HG02759 (cell line): Measurements from ENCODE around the gene ZNF646.
A peak's percentile ranks its signal among the peaks of the same experiment; 100 is the strongest.

Source experiments
- ATAC-seq: cut with Tn5 transposase; IDR thresholded peaks from one replicate; pipeline ENCODE4 v1.9.1; 2021; ENCODE audit warnings: mild to moderate bottlenecking, moderate library complexity; ENCODE audit not compliant: unreplicated experiment

Gene ZNF646

DNA sequence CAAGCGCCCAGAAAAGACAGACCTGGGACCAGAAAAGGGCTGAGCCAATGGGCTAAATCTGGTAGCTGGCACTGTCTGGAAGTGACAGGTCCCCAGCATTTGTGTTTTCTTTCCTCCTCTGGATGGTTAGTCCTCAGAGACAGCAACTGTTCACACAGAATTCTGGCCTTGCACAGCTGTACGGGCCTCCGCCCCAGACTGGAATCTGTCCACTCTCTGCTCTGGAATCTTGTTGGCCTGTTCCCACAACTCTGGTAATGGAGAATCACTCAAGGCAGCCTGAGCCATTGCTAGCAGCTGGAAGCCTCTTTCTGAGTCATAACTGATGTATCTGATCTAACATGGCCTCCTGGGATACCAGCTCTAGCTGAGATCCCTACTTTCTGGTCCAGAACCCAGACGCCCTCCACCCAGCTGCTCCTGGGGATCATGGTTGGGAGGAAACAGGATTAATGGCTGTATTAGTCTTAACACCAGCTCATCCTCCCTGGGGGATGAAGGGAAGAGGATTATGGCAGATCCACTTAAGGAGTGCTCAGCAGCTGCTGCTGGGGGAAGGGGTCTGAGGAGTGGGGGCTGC lies 9.2 kb upstream of the ZNF646 start:
- no peak for ATAC-seq

DNA sequence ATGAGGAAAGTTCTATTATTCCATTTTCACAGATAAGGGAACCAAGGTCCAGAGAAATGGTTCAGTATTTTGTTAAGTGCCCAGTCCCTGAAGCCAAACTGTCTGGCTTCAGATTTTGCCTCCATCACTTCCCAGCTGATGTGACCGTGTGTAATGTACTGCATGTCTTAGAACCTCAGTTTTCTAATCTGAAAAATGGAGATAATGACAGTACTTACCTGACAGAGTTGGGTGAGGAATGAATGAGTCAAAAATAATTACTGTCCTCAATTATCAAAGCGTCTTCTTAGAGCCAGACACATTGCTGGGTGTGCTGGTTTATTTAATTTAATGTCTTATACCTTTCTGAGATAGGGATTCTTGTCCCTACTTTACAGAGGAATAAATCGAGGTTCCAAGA lies 6.9 kb upstream of the ZNF646 start:
- ATAC-seq, result no peak

DNA sequence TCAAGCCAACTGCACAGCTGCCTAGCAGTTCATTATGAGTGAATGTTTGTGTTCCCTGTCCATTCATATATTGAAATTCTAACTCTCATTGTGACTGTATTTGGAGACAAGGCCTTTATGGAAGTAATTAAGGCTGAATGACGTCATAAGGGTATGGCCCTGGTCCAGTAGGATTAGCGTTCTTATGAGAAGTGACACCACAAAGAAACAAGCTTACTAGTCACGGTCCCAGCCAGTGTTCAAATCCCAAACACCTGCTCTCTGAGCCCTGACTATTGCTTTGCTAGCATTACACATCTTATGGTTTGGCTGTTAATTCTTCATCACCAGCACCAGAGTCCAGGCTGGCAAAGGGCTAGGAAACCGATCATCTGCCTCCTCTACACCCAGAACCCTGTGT lies 2.4 kb upstream of the ZNF646 start:
- ATAC-seq, result no peak

DNA sequence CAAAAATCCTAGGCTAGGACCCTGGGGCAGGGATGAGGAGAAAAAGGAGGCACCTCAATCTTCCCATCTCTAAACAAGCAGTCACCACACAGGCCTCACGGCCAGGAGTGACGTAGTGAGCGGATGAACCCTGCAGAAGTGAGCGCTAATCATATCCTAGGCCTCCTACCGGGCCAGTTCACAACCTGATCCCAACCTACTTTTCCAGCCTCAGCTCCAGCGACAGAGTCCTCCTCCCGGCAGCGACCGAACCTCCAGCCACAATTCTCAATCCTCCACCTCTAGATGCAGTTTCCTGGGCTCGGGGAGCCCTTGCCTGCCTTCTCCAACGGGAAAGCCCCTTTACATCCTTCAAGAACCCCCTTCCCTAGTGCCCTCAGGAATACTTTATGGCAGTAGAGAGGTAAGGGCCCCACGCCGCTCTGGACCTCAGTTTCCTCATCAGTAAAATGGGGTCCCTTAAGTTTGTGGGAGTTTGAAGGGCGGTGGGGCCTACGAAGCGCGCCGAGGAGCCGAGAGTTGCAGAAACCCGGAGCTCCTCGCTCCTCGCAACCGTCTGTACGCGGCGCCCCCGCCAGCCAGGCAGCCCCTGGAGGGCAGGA lies 1.6 kb upstream of the ZNF646 start:
- no peak for ATAC-seq

DNA sequence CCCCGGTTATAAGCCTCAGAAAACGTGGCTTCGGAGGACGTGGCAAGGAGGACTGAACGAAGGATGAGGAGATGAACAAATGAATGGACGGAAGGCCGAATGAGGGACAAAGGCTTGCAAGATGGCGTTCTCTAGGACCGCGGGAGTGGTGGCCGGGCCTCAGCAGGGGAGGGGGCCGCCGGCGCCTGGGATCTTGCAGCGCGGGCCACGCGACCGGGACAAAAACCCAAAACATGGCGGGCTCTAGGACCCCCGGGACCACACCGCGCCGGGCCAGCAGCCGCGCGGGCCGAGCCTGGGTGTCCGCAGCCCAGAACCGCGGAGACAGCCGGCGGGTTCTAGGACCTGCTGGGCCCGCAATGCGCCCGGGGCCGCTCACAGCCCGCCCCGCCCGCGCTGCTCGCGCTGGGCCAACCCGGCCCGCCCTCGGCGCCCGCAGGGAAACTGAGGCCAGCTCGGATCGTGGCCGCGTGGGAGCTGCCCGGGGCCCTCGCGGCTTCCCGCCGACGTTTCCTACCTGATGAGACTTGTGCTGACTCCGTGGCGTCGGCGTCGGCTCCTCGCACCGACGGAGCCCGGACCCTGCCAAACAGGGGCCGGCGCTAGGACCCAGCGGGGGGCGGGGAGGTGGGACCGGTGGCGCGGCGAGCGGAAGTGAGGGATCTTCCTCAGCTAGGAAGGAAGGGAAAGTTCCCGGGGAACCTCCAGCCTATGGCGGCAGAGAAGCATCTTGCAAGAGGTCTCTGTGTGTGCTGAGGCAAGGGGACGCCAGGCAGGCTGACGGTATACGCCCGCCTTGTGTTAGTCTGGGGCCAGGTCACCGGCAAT lies 866 bp upstream of the ZNF646 start:
- ATAC-seq, result peak; percentile 60

DNA sequence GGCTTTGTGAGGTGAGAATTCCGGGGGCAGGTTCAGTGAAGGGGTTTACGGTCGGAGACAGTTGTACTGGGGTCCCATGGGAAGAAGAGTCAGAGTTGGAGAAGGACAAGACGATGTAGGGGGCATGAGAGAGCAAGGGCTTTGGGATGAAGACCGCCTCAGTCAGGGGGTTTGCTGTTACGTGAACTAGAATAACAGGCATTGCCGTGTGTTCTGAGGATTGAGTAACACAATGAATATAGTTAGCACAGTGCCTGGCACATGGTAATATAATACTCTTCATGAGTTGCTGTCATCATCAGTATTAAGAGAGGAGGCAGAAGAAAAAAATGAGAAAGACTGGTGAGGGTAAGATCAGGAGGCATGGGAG lies 577 bp downstream of the ZNF646 start:
- ATAC-seq, result no peak

DNA sequence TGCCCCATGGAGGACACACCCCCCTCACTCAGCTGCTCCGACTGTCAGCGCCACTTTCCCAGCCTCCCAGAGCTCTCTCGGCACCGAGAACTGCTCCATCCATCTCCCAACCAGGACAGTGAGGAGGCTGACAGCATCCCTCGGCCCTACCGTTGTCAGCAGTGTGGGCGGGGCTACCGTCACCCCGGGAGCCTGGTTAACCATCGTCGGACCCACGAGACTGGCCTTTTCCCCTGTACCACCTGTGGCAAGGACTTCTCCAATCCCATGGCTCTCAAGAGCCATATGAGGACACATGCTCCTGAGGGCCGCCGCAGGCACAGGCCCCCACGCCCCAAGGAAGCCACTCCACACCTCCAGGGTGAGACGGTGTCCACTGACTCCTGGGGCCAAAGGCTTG lies 2.1 kb downstream of the ZNF646 start:
- ATAC-seq, result no peak

DNA sequence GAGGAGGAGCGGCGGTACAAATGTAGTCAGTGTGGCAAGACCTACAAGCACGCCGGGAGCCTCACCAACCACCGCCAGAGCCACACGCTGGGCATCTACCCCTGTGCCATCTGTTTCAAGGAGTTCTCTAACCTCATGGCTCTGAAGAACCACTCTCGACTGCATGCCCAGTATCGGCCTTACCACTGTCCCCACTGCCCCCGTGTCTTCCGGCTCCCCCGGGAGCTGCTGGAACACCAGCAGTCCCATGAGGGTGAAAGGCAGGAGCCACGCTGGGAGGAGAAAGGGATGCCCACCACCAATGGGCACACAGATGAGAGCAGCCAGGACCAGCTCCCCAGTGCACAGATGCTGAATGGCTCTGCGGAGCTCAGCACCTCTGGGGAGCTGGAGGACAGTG lies 2.8 kb downstream of the ZNF646 start:
- no peak for ATAC-seq

DNA sequence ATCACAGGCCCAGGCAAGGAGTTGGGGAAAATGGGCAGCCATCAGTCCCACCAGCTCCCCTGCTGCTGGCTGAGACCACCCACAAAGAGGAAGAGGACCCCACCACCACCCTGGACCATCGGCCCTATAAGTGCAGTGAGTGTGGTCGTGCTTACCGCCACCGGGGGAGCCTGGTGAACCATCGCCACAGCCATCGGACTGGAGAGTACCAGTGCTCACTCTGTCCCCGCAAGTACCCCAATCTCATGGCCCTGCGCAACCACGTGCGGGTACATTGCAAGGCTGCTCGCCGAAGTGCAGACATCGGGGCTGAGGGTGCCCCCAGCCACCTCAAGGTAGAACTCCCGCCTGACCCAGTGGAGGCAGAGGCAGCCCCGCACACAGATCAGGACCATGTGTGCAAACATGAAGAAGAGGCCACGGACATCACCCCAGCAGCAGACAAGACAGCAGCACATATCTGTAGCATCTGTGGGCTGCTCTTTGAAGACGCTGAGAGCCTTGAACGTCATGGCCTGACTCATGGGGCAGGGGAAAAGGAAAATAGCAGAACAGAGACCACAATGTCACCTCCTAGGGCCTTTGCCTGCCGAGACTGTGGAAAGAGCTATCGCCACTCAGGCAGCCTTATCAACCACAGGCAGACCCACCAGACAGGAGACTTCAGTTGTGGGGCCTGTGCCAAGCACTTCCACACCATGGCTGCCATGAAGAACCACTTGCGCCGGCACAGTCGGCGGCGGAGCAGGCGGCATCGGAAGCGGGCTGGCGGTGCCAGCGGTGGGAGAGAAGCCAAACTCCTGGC lies 3.6 kb downstream of the ZNF646 start:
- no peak for ATAC-seq

DNA sequence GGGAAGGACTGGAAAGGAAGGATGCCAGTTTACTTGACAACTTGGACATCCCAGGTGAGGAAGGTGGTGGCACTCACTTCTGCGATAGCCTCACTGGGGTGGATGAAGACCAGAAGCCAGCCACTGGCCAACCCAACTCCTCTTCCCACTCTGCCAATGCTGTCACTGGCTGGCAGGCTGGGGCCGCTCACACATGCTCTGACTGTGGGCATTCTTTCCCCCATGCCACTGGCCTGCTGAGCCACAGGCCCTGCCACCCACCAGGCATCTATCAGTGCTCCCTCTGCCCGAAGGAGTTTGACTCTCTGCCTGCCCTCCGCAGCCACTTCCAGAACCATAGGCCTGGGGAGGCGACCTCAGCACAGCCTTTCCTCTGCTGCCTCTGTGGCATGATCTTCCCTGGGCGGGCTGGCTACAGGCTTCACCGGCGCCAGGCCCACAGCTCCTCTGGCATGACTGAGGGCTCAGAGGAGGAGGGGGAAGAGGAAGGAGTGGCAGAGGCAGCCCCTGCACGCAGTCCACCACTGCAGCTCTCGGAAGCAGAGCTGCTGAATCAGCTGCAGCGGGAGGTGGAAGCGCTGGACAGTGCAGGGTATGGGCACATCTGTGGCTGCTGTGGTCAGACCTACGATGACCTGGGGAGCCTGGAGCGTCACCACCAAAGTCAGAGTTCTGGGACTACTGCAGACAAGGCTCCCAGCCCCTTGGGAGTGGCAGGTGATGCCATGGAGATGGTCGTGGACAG lies 4.5 kb downstream of the ZNF646 start:
- ATAC-seq, result no peak

DNA sequence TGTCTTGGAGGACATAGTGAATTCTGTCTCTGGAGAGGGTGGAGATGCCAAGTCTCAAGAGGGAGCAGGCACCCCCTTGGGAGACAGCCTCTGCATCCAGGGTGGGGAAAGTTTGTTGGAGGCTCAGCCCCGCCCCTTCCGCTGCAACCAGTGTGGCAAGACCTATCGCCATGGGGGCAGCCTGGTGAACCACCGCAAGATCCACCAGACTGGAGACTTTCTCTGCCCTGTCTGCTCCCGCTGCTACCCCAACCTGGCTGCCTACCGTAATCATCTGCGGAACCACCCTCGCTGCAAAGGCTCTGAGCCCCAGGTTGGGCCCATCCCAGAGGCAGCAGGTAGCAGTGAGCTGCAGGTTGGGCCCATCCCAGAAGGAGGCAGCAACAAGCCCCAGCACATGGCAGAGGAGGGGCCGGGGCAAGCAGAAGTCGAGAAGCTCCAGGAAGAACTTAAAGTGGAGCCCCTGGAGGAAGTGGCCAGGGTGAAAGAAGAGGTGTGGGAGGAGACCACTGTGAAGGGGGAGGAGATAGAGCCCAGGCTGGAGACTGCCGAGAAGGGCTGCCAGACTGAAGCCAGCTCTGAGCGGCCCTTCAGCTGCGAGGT lies 5.2 kb downstream of the ZNF646 start:
- ATAC-seq, result no peak

DNA sequence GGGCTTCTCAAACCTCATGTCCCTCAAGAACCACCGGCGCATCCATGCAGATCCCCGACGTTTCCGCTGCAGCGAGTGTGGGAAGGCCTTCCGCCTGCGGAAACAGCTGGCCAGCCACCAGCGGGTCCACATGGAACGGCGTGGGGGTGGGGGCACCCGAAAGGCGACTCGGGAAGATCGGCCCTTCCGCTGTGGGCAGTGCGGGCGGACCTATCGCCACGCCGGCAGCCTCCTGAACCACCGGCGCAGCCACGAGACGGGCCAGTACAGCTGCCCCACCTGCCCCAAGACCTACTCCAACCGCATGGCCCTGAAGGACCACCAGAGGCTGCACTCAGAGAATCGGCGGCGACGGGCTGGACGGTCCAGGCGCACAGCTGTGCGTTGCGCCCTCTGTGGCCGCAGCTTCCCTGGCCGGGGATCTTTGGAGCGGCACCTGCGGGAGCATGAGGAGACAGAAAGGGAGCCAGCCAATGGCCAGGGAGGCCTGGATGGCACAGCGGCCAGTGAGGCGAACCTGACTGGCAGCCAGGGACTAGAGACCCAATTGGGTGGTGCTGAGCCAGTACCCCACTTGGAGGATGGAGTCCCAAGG lies 5.9 kb downstream of the ZNF646 start:
- ATAC-seq, result no peak

DNA sequence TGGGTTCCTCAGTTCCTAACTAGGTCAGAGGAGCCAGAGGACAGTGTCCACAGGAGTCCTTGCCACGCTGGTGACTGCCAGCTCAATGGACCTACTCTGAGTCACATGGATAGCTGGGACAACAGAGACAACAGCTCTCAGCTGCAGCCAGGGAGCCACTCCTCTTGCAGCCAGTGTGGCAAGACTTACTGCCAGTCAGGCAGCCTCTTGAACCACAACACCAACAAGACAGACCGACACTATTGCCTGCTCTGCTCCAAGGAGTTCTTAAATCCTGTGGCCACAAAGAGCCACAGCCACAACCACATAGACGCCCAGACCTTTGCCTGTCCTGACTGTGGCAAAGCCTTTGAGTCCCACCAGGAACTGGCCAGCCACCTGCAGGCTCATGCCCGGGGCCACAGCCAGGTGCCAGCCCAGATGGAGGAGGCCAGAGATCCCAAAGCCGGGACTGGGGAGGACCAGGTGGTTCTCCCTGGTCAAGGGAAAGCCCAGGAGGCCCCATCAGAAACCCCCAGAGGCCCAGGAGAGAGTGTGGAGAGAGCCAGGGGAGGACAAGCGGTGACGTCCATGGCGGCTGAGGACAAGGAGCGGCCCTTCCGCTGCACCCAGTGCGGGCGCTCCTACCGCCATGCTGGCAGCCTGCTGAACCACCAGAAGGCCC lies 6.7 kb downstream of the ZNF646 start:
- ATAC-seq, result no peak

DNA sequence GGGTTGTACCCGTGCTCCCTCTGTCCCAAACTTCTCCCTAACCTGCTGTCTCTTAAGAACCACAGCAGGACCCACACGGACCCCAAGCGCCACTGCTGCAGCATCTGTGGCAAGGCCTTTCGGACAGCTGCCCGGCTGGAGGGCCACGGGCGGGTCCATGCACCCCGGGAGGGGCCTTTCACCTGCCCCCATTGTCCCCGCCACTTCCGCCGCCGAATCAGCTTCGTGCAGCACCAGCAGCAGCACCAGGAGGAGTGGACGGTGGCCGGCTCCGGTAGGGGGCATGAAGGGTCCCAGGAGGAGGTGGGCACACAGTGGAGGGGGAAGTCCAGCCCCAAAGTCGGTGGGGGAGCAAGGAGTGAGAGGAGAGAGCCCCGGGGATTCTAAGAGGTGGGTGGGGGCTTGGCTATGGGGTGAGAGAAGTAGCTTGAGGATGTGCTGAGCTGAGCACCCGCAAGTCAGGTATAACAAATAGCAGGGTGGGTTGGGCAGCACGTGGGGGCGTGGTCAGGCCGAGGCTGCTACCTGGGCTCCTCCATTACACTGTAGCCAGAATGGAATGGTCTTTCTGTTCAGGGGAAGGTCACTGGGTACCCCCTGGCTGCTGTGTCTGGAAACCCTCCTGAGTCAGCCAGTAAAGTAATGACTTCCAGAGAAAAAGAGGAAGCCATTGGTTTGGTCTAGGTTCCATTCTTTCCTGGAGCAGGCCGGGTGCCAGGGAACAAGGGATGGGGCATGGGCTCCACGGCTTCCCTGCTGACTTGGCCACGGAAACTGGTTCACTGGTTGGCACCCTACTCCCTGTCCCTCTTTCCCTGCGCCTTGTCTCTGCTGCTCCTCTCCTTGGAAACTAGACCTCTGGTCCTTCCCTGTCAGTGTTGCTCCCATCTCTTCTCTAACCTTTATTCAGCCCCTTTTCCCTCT lies 7.5 kb downstream of the ZNF646 start:
- no peak for ATAC-seq

DNA sequence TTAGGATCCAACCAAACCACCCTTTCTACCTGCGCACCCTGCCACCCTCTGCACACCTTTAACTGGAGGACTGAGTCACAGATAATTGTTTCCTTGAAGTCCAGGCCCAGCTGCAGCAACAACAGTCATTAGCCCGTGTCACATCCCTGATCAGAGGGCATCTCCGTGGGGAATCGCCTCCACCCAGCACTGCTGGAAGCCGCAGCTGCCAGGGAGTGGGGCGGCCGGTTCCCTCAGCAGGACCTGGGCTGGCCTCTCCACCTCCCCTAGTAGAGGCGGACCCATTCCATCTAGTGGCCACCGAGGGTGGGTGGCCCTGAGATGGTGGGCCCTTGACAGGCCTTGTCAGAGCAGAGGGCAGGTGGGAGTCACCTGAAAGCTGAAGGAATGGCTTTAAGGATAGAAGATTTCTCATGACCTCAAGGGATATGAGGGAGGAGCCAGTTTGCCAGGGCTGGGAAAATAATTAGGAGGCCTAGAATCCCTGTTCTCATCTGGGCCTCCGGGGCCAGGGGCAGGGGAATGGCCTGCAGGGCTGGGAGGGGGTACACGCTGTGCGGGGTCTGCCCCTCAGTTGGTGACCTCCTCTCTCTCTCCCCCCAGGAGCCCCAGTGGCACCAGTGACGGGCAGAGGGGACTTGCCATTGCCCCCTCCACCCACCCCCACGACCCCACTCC lies 8.3 kb downstream of the ZNF646 start:
- ATAC-seq, result no peak

DNA sequence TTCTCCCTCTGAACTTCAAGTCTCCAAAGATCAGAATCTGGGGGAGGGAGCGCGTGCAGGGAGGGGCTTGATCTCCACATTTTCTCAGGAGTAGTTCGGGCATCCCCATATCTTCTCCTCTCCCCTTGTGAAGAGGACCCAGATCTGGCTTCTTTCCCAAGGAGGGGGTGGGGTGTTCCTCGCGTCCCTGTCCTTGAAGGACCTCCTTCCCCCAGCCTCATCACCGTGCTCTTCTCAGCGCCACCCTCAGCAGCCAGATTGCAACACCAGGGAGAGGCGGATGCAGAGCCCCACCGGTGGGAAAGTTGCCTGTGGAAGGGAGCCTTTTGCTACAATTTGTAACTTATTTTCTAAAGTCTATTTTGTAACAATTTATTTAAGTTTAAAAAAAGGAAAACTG lies 8.9 kb downstream of the ZNF646 start:
- ATAC-seq, result no peak

DNA sequence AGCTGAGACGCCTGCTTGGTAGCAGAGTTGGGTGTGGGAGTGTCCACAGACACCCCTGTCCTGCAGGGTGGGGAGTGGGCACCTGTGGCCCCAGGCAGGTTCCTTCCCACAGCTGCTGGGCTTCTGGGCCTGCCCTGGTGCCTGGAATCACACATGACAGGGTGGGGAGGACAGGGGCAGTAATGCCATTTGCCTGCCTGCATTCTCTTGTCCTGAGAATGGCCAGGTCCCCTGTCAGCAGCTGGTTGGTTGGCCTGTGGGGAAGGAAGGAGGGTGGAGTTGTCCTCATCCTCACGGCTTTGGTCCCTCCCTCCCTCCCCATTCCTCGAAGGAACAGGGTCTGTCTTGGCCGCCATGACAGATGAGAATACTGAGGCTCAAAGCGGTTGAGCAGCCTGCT lies 9.3 kb downstream of the ZNF646 start:
- ATAC-seq, result no peak

DNA sequence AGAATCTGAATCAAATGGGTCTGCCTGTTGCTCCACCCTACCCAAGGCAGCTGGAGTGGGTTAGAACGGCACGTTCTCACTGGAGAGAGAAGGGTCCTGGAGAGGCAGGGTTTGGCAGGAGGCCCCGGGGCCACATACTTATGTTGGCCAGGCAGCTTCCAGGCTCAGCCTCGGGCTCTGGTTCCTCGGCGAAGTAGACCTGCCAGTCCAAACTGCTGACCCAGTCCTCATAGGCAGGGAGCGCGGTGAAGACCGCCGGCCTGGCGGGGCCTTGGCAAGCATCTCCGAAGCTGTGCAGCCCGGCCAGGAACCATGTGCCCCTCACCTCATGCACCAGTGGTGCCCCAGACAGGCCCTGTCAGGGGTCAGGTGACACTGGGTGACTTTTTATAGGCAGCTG lies 9.8 kb downstream of the ZNF646 start:
- no peak for ATAC-seq
